Panc1 (cell line): ENCODE data around the gene TBX19.
"Not testable (repeated sequence)": the region's sequence is repeated elsewhere in the genome, so short reads cannot be mapped to it uniquely, and the experiment has no call there.

Experiments
- CTCF ChIP-seq: fragments of 450-650 bp; IDR thresholded peaks from 2 replicates; pipeline ENCODE4 v1.5.1; 2017; ENCODE audit warnings: mild to moderate bottlenecking
- POLR2AphosphoS5 ChIP-seq: IDR thresholded peaks from 2 replicates; pipeline ENCODE4 v1.6.1; 2012; ENCODE audit warnings: mild to moderate bottlenecking, low read depth, low read length, moderate library complexity
- REST ChIP-seq, 2 experiments: IDR thresholded peaks; 2 replicates each; pipeline ENCODE4 v1.6.1; 2011 to 2012; ENCODE audit warnings: low read depth in 2 of 2, control low read depth in 1 of 2, low read length in 1 of 2, mild to moderate bottlenecking in 1 of 2, moderate library complexity in 1 of 2; ENCODE audit not compliant: insufficient read depth in 1 of 2

GRCh38 chr1:168354335-168355269 lies 73.9 kb downstream of the TBX19 start:
- not testable (repeated sequence) for TF ChIP-seq CTCF; REST (IDR thresholded peaks at IDR 0.05; ENCODE audit: insufficient read depth in 1 of 2, low read depth in 2 of 2, low read length in 1 of 2); POLR2AphosphoS5
